ENCODE measurements around the gene CCL24. TPM values are rescaled to one million over a fixed set of nuclear protein-coding genes. Genes with fewer than 3 reads are reported as not detected.
"Not testable (repeated sequence)": the region's sequence is repeated elsewhere in the genome, so short reads cannot be mapped to it uniquely, and the experiment has no call there.

Gene CCL24
- total RNA-seq, 1 experiment from 2014 or later = 0.45 TPM

DNA sequence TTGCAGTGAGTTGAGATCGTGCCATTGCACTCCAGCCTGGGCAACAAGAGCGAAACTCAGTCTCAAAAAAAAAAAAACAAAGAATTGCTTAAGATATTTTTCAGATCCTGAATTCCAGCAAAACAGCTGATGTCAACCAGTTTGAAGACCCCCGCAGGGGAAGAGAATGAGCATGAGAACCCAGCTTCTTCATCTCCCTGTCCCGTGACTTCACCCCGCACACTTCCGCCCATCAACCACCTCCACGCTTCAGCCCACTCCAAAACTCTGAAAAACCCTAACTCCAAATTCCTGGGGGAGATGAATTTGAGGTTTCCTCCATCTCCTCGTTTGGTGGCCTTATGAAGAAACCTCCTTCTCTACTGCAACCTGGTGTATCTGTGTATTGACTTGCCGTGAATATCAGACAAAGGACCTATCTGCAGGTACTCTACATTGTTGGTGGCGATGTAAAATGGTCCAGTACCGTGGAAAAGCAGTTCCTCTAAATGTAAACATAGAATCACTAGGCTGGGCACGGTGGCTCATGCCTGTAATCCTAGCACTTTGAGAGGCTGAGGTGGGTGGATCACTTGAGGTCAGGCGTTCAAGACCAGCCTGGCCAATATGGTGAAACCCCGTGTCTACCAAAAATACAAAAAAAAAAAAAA, 24.8 kb upstream of the CCL24 start:
- not testable (repeated sequence) for DNase-seq (ENCODE audit: low read depth in 1 of 2, low spot score in 2 of 2); H3K27ac ChIP-seq; H3K9me3 ChIP-seq (replicated peaks); H3K27me3 ChIP-seq (replicated peaks); H3K36me3 ChIP-seq; H3K4me3 ChIP-seq
- peaks cover 26% of the 10 kb centered on the region for H3K4me1 ChIP-seq (replicated peaks)

DNA sequence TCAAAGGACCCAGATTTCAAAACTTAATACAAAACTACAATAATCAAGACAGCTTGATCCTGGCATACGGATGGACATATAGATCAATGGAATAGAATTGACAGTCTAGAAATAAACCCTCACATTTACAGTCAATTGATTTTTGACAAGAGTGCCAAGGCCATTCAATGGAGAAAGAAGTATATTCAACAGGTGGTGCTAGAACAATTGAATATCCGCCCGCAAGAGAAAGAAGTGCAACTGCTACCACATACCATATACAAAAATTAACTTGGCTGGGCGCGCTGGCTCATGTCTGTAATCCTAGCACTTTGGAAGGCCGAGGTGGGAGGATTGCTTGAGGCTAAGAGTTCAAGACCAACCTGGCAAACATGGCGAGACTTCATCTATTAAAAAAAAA, 23.2 kb upstream of the CCL24 start:
- no peak for DNase-seq (ENCODE audit: low read depth in 1 of 2, low spot score in 2 of 2)
- Histone ChIP-seq H3K9me3 (replicated peaks) (no peaks in the 10 kb centered on the region; the same call in 1 of the 2 replicates), H3K27me3 (replicated peaks) (no peaks in the 10 kb centered on the region), H3K4me3 (no peak overlapping the region), H3K4me1 (replicated peaks) (peaks cover 13% of the 10 kb centered on the region), H3K27ac (no peak overlapping the region), H3K36me3 (no peaks in the 10 kb centered on the region)

DNA sequence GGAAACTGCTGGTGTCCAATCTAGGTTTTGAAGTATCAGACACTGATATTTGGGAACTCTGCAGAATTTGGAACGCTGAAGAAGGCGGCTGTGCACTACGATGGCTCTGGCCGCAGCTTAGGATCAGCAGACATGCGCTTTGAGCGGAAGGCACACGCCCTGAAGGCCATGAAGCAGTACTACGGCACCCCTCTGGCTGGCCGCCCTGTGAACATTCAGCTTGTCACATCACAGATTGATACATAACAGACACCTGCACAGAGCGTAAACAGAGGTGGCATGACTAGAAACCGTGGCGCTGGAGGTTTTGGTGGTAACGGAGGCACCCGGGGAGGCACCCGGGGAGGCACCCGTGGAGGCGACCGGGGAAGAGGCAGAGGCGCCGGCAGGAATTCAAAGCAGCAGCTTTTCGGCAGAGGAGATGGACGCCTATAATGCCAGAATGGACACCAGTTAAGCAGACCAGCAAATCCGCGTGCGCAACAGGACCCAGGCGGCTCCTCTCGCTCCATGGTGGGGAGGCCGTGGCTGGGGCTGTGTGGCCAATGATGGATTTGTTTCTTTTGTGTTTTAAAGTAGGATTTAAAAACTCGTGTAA, 22.2 kb upstream of the CCL24 start:
- Histone ChIP-seq H3K4me3 (no peak overlapping the region), H3K4me1 (replicated peaks) (peaks cover 9% of the 10 kb centered on the region), H3K36me3 (no peaks in the 10 kb centered on the region), H3K27ac (no peak overlapping the region), H3K27me3 (replicated peaks) (no peaks in the 10 kb centered on the region), H3K9me3 (replicated peaks) (no peaks in the 10 kb centered on the region)
- no peak for DNase-seq (ENCODE audit: low read depth in 1 of 2, low spot score in 2 of 2)

DNA sequence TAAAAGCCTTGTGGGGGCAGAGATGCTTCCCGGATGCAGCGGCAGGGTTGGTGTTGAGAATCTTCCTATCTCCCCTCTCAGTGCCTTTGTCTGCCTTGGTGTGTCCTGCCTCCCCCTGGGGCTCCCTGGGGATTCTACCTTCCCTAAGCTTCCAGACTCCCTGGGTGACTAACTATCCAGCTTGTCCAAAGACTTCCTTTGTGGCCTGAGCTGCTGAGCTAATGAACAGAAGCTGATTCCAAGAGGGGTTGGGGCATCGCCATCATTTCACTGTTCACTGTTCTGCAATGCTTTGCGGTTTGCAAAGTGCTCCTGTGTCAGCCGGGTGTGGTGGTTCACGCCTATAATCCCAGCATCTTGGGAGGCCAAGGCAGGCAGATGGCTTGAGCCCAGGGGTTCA, 20.1 kb upstream of the CCL24 start:
- H3K27me3 ChIP-seq (replicated peaks); H3K36me3 ChIP-seq; H3K4me3 ChIP-seq; H3K27ac ChIP-seq; H3K9me3 ChIP-seq (replicated peaks): not testable (repeated sequence)
- H3K4me1 ChIP-seq (replicated peaks) = peaks cover 19% of the 10 kb centered on the region
- DNase-seq (ENCODE audit: low read depth in 1 of 2, low spot score in 2 of 2) = peak; percentile 29 to 57

DNA sequence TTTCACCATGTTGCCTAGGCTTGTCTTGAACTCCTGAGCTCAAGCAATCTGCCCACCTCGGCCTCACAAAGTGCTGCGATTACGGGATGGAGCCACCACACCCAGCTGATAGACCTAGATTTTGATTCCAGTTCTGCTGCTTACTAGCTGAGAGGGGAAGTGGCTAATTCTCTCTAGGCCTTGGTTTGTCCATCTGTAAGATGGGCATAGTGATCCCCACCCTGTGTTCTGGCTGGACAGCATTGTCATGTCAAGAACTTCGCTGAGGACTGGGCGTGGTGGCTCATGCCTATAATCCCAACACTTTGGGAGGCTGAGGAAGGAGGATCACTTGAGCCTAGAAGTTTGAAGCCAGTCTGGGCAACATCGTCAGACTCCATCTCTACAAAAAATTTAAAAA, 17.4 kb upstream of the CCL24 start:
- Histone ChIP-seq H3K9me3 (replicated peaks) (no peaks in the 10 kb centered on the region), H3K4me1 (replicated peaks) (peaks cover 19% of the 10 kb centered on the region), H3K36me3 (no peaks in the 10 kb centered on the region), H3K4me3 (no peak overlapping the region), H3K27me3 (replicated peaks) (no peaks in the 10 kb centered on the region), H3K27ac (no peak overlapping the region)
- no peak for DNase-seq (ENCODE audit: low read depth in 1 of 2, low spot score in 2 of 2)

DNA sequence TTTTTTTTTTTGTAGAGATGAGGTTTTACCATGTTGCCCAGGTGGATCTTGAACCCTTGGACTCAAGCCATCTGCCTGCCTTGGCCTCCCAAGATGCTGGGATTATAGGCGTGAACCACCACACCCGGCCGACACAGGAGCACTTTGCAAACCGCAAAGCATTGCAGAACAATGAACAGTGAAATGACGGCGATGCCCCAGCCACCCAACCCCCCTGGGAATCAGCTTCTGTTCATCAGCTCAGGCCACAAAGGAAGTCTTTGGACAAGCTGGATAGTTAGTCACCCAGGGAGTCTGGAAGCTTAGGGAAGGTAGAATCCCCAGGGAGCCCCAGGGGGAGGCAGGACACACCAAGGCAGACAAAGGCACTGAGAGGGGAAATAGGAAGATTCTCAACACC, 16.1 kb upstream of the CCL24 start:
- H3K27ac ChIP-seq = peak overlapping the region; percentile 60
- H3K4me1 ChIP-seq (replicated peaks) = peaks cover 19% of the 10 kb centered on the region
- peak; percentile 92 to 97 for DNase-seq (ENCODE audit: low read depth in 1 of 2, low spot score in 2 of 2)
- H3K27me3 ChIP-seq (replicated peaks); H3K4me3 ChIP-seq; H3K9me3 ChIP-seq (replicated peaks); H3K36me3 ChIP-seq: not testable (repeated sequence)

DNA sequence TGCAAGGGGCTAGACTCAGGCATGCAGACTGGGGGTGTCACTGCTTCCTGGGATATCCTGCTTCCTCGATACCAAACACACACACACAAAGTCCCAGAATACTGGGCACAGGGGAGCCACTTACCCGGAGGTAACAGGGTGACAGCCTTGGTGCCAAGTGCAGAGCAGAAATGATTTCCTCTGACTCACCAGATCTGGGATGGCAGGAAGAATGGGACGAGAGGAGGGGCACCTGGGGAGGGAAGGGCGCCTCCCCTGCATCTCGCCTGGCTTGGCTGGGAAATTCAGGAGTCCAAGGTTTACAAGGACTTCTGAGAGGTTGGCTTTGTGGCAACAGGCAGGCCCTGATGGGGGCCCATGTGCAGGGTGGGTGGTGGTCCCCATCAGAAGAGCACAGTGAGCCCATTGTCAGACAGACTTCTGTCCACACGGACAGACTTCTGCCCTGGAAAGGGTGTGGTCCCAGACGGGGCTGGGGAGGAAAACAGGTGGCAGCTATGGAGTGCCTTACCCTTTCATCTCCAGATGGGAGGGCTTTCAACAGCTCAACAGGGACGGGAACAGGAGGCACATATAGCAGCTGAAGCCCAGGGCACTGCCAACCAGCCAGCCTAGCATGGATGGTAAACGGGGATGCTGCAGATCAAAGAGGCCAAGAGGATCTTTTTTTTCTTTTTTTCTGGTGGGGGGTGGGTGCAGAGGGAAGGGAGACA, 9.7 kb upstream of the CCL24 start:
- H3K27me3 ChIP-seq (replicated peaks) = no peaks in the 10 kb centered on the region
- H3K27ac ChIP-seq = no peak overlapping the region
- DNase-seq (ENCODE audit: low read depth in 1 of 2, low spot score in 2 of 2) = no peak
- H3K4me1 ChIP-seq (replicated peaks) = peaks cover 10% of the 10 kb centered on the region
- H3K9me3 ChIP-seq (replicated peaks) = no peaks in the 10 kb centered on the region
- no peaks in the 10 kb centered on the region for H3K36me3 ChIP-seq
- no peak overlapping the region for H3K4me3 ChIP-seq

DNA sequence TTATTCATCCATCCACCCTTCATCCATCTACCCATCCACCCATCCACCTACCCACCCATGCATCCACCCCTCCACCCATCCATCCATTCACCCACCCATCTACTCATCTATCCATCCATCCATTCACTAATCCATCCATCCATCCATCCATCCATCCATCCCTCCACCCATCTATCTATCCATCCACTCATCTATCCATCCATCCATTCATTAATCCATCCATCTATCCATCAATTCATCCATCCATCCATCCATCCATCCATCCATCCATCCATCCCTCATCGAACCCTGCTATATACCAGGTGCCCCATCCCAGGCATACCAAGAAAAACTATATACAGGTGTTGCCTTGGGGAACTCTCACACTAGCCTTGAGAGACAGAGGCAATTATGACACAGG, 7.1 kb upstream of the CCL24 start:
- H3K36me3 ChIP-seq = no peaks in the 10 kb centered on the region

DNA sequence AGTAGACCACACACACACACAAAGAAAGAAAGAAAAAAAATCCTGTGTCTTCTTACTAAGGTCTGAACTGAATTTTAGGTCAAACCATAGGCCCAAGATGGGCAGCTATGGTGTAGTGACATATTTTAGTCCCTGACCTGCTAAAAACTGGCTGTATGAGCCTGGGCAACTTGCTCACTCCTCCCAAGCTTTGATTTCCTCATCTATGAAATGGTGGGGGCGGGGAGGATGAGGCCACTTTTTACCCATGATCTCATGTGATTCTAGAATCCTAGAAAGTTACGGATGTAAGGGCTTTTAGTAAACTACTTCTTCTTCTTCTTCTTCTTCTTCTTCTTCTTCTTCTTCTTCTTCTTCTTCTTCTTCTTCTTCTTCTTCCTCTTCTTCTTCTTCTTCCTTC, 6.1 kb upstream of the CCL24 start:
- Histone ChIP-seq H3K9me3 (replicated peaks) (no peaks in the 10 kb centered on the region), H3K4me1 (replicated peaks) (peaks cover 13% of the 10 kb centered on the region), H3K4me3 (no peak overlapping the region), H3K27ac (no peak overlapping the region), H3K27me3 (replicated peaks) (no peaks in the 10 kb centered on the region), H3K36me3 (no peaks in the 10 kb centered on the region)
- DNase-seq (ENCODE audit: low read depth in 1 of 2, low spot score in 2 of 2) = no peak

More for the DNA sequence above, 7.1 kb upstream of the CCL24 start:
- Histone ChIP-seq H3K4me1 (replicated peaks) (peaks cover 10% of the 10 kb centered on the region), H3K4me3 (no peak overlapping the region), H3K9me3 (replicated peaks) (no peaks in the 10 kb centered on the region), H3K27ac (no peak overlapping the region), H3K27me3 (replicated peaks) (no peaks in the 10 kb centered on the region)
- no peak for DNase-seq (ENCODE audit: low read depth in 1 of 2, low spot score in 2 of 2)

DNA sequence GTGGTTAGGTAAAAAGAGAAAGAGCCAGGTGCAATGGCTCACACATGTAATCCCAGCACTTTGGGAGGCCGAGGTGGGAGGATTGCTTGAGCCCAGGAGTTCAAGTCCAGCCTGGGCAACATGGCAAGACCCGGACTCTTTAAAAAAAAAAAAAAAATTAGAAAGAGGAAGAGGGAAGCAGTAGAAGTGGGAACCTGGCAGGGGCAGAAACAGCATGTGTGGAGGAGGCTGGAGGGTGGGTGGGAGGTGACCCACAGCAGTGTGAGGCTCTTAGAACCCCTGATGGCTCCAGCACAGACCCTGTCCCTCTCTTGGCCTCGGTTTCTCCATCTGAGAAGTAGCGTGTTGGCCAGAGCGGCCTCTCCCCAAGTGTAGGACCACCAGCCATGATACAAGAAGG, 4.9 kb upstream of the CCL24 start:
- DNase-seq (ENCODE audit: low read depth in 1 of 2, low spot score in 2 of 2) = no peak
- H3K4me3 ChIP-seq = no peak overlapping the region
- H3K4me1 ChIP-seq (replicated peaks) = peaks cover 18% of the 10 kb centered on the region
- no peaks in the 10 kb centered on the region for H3K9me3 ChIP-seq (replicated peaks)
- no peaks in the 10 kb centered on the region for H3K36me3 ChIP-seq
- no peak overlapping the region for H3K27ac ChIP-seq
- H3K27me3 ChIP-seq (replicated peaks) = no peaks in the 10 kb centered on the region

DNA sequence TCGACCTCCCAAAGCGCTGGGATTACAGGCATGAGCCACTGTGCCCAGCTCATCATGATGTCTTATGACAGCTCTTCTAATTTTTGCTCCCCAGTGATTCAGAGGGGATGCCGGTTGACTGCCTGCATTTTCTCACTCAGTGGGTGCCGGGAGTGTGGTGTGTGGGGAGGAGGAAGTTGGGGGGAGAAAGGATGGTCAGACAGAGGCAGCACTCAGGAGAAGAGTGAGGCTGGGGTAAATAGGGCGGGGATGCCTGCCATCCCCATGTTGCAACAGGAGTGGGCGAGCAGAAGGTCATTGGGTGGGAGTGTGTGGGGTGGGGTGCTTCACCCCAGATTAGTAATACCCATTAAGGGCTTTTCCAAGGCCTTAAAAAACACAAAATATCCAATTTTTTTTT, 3.5 kb upstream of the CCL24 start:
- H3K4me3 ChIP-seq = no peak overlapping the region
- DNase-seq (ENCODE audit: low read depth in 1 of 2, low spot score in 2 of 2) = no peak
- H3K4me1 ChIP-seq (replicated peaks) = peaks cover 9% of the 10 kb centered on the region
- H3K9me3 ChIP-seq (replicated peaks) = no peaks in the 10 kb centered on the region
- H3K27ac ChIP-seq = no peak overlapping the region
- no peaks in the 10 kb centered on the region for H3K36me3 ChIP-seq
- no peaks in the 10 kb centered on the region for H3K27me3 ChIP-seq (replicated peaks)

DNA sequence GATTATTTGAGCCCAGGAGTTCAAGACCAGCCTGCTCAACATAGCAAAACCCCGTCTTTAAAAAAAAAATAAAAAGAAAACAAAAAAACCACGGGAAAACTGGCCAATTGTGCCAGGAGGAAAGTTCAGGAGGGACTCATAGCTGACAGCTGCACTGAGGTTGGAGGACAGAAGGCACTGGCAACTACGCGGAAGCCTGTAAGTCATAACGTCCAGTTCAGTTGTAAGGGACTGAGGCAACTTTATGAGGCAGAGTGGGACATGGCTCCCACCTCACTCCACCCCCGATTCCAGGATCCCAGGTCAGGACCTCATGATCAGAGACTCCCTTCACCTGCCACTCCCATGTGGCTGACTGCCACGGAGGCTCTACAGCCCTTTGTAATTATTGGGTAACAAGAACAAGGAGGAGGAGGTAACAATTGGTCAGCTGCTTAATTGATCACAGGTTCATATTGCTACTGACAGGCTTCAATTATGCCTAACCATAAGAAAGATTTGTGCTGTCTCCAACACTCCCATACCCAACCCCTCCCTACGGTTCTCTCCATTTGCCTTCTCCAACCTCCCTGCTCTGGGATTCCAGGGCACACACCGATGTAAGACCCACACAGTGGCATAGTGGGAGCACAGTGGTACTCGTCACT, 1.9 kb upstream of the CCL24 start:
- H3K9me3 ChIP-seq (replicated peaks) = no peaks in the 10 kb centered on the region
- DNase-seq (ENCODE audit: low read depth in 1 of 2, low spot score in 2 of 2) = no peak
- H3K4me1 ChIP-seq (replicated peaks) = peaks cover 9% of the 10 kb centered on the region
- H3K4me3 ChIP-seq = no peak overlapping the region
- no peak overlapping the region for H3K27ac ChIP-seq
- no peaks in the 10 kb centered on the region for H3K36me3 ChIP-seq
- H3K27me3 ChIP-seq (replicated peaks) = no peaks in the 10 kb centered on the region

DNA sequence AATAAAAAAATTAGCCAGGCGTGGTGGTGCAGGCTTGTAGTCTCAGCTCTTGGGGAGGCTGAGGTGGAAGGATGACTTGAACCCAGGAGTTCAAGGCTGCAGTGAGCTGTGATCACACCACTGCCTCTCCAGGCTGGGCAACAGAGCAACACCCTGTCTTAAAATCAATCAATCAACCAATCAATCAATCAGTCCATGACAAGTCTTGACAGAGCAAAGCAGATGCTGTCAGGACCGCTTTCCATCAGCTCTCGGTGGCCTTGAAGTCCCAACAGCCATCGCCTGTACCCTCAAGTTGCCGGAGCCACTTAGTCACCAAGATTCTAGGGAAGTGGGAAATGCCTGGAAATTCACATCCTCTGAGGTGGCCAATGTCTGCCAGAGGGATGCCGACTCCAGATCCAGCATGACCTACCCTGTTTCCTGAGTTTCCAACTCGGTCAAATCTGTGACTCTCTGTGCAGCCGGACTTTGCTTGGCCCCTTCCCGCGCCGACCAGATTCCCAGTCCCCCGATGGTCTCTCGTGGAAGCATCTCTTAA, 871 bp upstream of the CCL24 start:
- Histone ChIP-seq H3K36me3 (no peaks in the 10 kb centered on the region), H3K4me1 (replicated peaks) (peaks cover 9% of the 10 kb centered on the region), H3K4me3 (no peak overlapping the region), H3K27me3 (replicated peaks) (no peaks in the 10 kb centered on the region), H3K9me3 (replicated peaks) (no peaks in the 10 kb centered on the region), H3K27ac (no peak overlapping the region)
- peak; percentile 23 to 53 for DNase-seq (ENCODE audit: low read depth in 1 of 2, low spot score in 2 of 2)

DNA sequence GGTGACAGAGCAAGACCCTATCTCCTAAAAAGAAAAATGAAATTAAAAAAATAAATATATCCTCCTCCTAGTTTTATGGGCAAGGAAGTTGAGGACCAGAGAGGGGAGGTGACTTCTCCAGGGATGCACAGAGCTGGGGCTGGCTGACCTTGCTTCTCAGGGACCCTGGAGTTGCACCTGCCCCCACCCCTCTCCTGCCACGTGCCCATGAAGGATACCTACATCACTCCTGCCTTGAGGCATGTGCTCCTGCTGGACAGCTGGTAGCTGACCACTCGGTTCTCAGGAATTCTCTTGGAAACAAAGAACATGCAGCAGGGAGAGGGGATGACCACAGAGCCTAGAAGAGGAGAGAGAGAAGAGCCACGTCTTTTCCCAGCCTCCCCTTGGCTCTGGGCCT, 522 bp downstream of the CCL24 start:
- Histone ChIP-seq H3K4me1 (replicated peaks) (peaks cover 9% of the 10 kb centered on the region), H3K4me3 (no peak overlapping the region), H3K36me3 (no peaks in the 10 kb centered on the region), H3K27ac (no peak overlapping the region), H3K9me3 (replicated peaks) (no peaks in the 10 kb centered on the region), H3K27me3 (replicated peaks) (no peaks in the 10 kb centered on the region)
- DNase-seq (ENCODE audit: low read depth in 1 of 2, low spot score in 2 of 2) = no peak
